ENCODE measurements around the gene TRAPPC1. TPM values are rescaled to one million over a fixed set of nuclear protein-coding genes. Genes with fewer than 3 reads are reported as not detected.
"Not testable (repeated sequence)": the region's sequence is repeated elsewhere in the genome, so short reads cannot be mapped to it uniquely, and the experiment has no call there.

TRAPPC1 gene
- total RNA-seq, 1 donor from 2014 or later: 184 TPM

DNA sequence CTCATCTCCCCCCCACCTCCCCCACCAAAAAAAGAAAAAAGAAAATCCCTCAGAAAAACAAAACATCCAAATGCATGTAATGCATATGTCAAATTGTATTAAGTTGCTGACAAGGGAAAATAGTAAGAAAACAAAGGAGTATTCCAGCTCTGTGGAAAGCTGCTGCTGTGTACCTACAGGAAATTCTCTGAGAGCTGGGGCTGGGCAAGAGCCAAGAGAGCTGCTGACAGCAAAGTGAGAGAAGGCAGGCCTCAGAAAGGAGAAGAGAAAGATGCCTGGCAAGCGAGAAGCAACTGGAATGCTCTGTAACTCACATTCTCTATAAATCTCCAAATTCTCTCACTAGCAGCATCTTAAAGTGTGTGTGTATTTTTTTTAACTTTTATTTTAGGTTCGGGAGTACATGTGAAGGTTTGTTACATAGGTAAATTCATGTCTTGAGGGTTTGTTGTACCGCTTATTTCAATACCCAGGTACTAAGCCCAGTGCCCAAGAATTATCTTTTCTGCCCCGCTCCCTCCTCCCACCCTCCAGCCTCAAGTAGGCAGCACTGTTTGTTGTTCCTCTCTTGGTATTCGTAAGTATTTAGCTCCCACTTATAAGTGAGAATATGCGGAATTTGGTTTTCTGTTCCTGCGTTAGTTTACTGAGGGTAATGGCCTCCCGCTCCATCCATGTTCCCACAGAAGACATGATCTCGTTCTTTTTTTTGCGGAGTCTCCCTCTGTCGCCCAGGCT lies 24.7 kb upstream of the TRAPPC1 start:
- H3K9ac ChIP-seq (ENCODE audit: low read length): no peak overlapping the region
- no peak for DNase-seq (ENCODE audit: low read depth)
- no peaks in the 10 kb centered on the region for H3K36me3 Mint-ChIP-seq (ENCODE audit: low read depth, unreplicated experiment)
- no peak overlapping the region for H3K27ac ChIP-seq (ENCODE audit: low read depth, low read length)
- H3K27me3 ChIP-seq (ENCODE audit: insufficient read depth, low read length): peaks cover 1% of the 10 kb centered on the region
- H3K36me3 ChIP-seq (ENCODE audit: insufficient read depth, low read length): no peaks in the 10 kb centered on the region
- H3K9me3 ChIP-seq (ENCODE audit: insufficient read depth, low read depth, low read length): no peaks in the 10 kb centered on the region
- H3K4me1 ChIP-seq (ENCODE audit: insufficient read depth, low read length): no peaks in the 10 kb centered on the region
- no peaks in the 10 kb centered on the region for H3K79me2 ChIP-seq (ENCODE audit: insufficient read depth, low read length)
- H2AFZ ChIP-seq (ENCODE audit: low read depth, low read length): no peak overlapping the region
- H3K4me3 Mint-ChIP-seq (ENCODE audit: unreplicated experiment): no peak overlapping the region
- H3K4me2 ChIP-seq (ENCODE audit: low read length): no peak overlapping the region
- TF ChIP-seq EZH2 (IDR thresholded peaks at IDR 0.05; ENCODE audit: insufficient read depth, low read length): no peak
- no peak overlapping the region for H3K27ac Mint-ChIP-seq (ENCODE audit: unreplicated experiment)
- H4K20me1 ChIP-seq (ENCODE audit: insufficient read depth, low read length): no peaks in the 10 kb centered on the region
- no peak for FAIRE-seq
- no peak overlapping the region for H3K4me3 ChIP-seq (ENCODE audit: insufficient read depth, low read depth, low read length)
- H3K27me3 Mint-ChIP-seq (ENCODE audit: low read depth, unreplicated experiment): peaks cover under 1% of the 10 kb centered on the region
- no peaks in the 10 kb centered on the region for H3K4me1 Mint-ChIP-seq (ENCODE audit: low read depth, unreplicated experiment)
- no peaks in the 10 kb centered on the region for H3K9me3 Mint-ChIP-seq (ENCODE audit: unreplicated experiment)

DNA sequence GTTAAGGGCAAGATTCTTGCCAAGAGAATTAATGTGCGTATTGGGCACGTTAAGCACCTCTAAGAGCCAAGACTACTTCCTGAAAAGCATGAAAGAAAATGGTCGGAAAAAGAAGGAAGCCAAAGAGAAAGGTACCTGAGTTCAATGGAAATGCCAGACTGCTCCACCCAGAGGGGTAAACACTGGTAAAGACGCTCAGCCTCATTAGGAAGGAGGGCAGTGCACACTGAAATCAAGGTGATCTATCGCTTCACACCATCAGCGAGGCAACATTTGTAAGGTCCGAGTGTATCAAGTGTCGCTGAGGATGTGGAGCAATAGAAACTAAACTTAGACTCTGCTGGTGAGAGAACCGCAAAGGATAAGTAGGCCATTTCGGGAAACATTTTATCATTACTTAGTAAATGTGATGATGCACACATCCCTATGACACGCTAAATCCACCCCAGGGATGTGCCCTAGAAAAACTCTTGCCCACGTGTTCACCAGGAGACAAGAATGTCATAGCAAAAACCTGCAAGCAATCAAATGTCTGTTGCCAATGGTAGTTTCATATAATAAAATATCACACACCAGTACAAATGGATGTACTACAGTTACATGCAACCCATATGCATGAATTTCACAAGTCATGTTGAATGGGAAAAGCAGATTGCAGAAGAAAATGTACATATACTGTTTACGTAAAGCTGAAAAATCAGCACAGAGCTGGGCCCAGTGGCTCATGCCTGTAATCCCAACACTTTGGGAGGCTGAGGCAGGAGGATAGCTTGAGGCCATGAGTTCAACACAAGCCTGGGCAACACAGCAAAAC lies 23.9 kb upstream of the TRAPPC1 start:
- H2AFZ ChIP-seq (ENCODE audit: low read depth, low read length): no peak overlapping the region
- no peaks in the 10 kb centered on the region for H3K36me3 Mint-ChIP-seq (ENCODE audit: low read depth, unreplicated experiment)
- H3K9me3 ChIP-seq (ENCODE audit: insufficient read depth, low read depth, low read length): no peaks in the 10 kb centered on the region
- FAIRE-seq: no peak
- no peaks in the 10 kb centered on the region for H3K36me3 ChIP-seq (ENCODE audit: insufficient read depth, low read length)
- no peak overlapping the region for H3K9ac ChIP-seq (ENCODE audit: low read length)
- DNase-seq (ENCODE audit: low read depth): no peak
- no peaks in the 10 kb centered on the region for H3K27me3 ChIP-seq (ENCODE audit: insufficient read depth, low read length)
- H3K79me2 ChIP-seq (ENCODE audit: insufficient read depth, low read length): no peaks in the 10 kb centered on the region
- H3K4me3 ChIP-seq (ENCODE audit: insufficient read depth, low read depth, low read length): no peak overlapping the region
- no peak overlapping the region for H3K4me2 ChIP-seq (ENCODE audit: low read length)
- H3K4me3 Mint-ChIP-seq (ENCODE audit: unreplicated experiment): no peak overlapping the region
- no peaks in the 10 kb centered on the region for H3K4me1 ChIP-seq (ENCODE audit: insufficient read depth, low read length)
- H3K27ac Mint-ChIP-seq (ENCODE audit: unreplicated experiment): no peak overlapping the region
- no peaks in the 10 kb centered on the region for H3K27me3 Mint-ChIP-seq (ENCODE audit: low read depth, unreplicated experiment)
- no peak overlapping the region for H3K27ac ChIP-seq (ENCODE audit: low read depth, low read length)
- TF ChIP-seq, protein P1, sequence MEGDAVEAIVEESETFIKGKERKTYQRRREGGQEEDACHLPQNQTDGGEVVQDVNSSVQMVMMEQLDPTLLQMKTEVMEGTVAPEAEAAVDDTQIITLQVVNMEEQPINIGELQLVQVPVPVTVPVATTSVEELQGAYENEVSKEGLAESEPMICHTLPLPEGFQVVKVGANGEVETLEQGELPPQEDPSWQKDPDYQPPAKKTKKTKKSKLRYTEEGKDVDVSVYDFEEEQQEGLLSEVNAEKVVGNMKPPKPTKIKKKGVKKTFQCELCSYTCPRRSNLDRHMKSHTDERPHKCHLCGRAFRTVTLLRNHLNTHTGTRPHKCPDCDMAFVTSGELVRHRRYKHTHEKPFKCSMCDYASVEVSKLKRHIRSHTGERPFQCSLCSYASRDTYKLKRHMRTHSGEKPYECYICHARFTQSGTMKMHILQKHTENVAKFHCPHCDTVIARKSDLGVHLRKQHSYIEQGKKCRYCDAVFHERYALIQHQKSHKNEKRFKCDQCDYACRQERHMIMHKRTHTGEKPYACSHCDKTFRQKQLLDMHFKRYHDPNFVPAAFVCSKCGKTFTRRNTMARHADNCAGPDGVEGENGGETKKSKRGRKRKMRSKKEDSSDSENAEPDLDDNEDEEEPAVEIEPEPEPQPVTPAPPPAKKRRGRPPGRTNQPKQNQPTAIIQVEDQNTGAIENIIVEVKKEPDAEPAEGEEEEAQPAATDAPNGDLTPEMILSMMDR (IDR thresholded peaks at IDR 0.05; ENCODE audit: insufficient read depth, low read depth, low read length): no peak
- no peak for TF ChIP-seq EZH2 (IDR thresholded peaks at IDR 0.05; ENCODE audit: insufficient read depth, low read length)
- H3K4me1 Mint-ChIP-seq (ENCODE audit: low read depth, unreplicated experiment): no peaks in the 10 kb centered on the region
- no peaks in the 10 kb centered on the region for H4K20me1 ChIP-seq (ENCODE audit: insufficient read depth, low read length)
- H3K9me3 Mint-ChIP-seq (ENCODE audit: unreplicated experiment): no peaks in the 10 kb centered on the region

DNA sequence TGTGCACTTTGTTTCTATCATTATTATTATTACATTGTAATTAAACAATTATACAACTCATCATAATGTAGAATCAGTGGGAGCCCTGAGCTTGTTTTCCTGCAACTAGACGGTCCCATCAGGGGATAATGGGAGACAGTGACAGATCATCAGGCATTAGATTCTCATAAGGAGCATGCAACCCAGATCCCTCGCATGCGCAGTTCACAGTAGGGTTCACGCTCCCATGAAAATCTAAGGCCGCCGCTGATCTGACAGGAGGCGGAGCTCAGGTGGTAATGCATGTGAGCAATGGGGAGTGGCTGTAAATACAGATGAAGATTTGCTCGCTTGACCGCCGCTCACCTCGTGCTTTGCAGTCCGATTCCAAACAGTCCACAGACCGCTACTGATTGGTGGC lies 21.5 kb upstream of the TRAPPC1 start:
- H3K36me3 Mint-ChIP-seq (ENCODE audit: low read depth, unreplicated experiment): peaks cover 12% of the 10 kb centered on the region
- H3K79me2 ChIP-seq (ENCODE audit: insufficient read depth, low read length); H3K4me1 ChIP-seq (ENCODE audit: insufficient read depth, low read length); H3K27me3 ChIP-seq (ENCODE audit: insufficient read depth, low read length); H3K4me2 ChIP-seq (ENCODE audit: low read length); H3K9ac ChIP-seq (ENCODE audit: low read length); FAIRE-seq; H3K4me3 Mint-ChIP-seq (ENCODE audit: unreplicated experiment); H3K27ac ChIP-seq (ENCODE audit: low read depth, low read length); H3K27ac Mint-ChIP-seq (ENCODE audit: unreplicated experiment); H3K4me3 ChIP-seq (ENCODE audit: insufficient read depth, low read depth, low read length); H3K9me3 Mint-ChIP-seq (ENCODE audit: unreplicated experiment); H3K27me3 Mint-ChIP-seq (ENCODE audit: low read depth, unreplicated experiment); DNase-seq (ENCODE audit: low read depth); H3K9me3 ChIP-seq (ENCODE audit: insufficient read depth, low read depth, low read length); H2AFZ ChIP-seq (ENCODE audit: low read depth, low read length); H4K20me1 ChIP-seq (ENCODE audit: insufficient read depth, low read length); H3K4me1 Mint-ChIP-seq (ENCODE audit: low read depth, unreplicated experiment): not testable (repeated sequence)
- peaks cover 12% of the 10 kb centered on the region for H3K36me3 ChIP-seq (ENCODE audit: insufficient read depth, low read length)

All from astrocyte (in vitro differentiated cells and primary cell).